GM23248 (cell line): ENCODE results near the gene DEDD. TPM values are rescaled to one million over a fixed set of nuclear protein-coding genes. Genes with fewer than 3 reads are reported as not detected.

Experiments
- DNase-seq: peaks from one replicate; pipeline ENCODE4 v3.0.0-alpha.2; 2015
- H2AFZ ChIP-seq: fragments of 200-600 bp; sonication (generic); 2 replicates; pipeline ENCODE4 v1.6.1; 2016; ENCODE audit warnings: antibody characterized with exemption
- H3F3A ChIP-seq: fragments of 200-600 bp; sonication (generic); 2 replicates; pipeline ENCODE4 v1.6.1; 2016; ENCODE audit warnings: mild to moderate bottlenecking, antibody characterized with exemption, mixed run types; ENCODE audit not compliant: insufficient read depth
- H3K27ac ChIP-seq: fragments of 200-600 bp; sonication (generic); 2 replicates; pipeline ENCODE4 v1.5.1; 2016; ENCODE audit warnings: mild to moderate bottlenecking
- H3K27me3 ChIP-seq: fragments of 200-600 bp; sonication (generic); replicated peaks from 2 replicates; pipeline ENCODE4 v1.6.1; 2016; ENCODE audit warnings: mild to moderate bottlenecking; ENCODE audit not compliant: insufficient read depth
- H3K36me3 ChIP-seq: fragments of 200-600 bp; sonication (generic); 2 replicates; pipeline ENCODE4 v1.6.1; 2016; ENCODE audit warnings: low read depth, mild to moderate bottlenecking
- H3K4me1 ChIP-seq: fragments of 200-600 bp; sonication (generic); 2 replicates; pipeline ENCODE4 v1.6.1; 2016; ENCODE audit warnings: mild to moderate bottlenecking; ENCODE audit not compliant: insufficient read depth
- H3K4me2 ChIP-seq: fragments of 200-600 bp; sonication (generic); one replicate; pipeline ENCODE4 v1.6.1; 2016; ENCODE audit warnings: mild to moderate bottlenecking; ENCODE audit not compliant: unreplicated experiment
- H3K4me3 ChIP-seq: fragments of 200-600 bp; sonication (generic); 2 replicates; pipeline ENCODE4 v1.5.1; 2016; ENCODE audit warnings: mild to moderate bottlenecking
- H3K79me2 ChIP-seq: fragments of 200-600 bp; sonication (generic); 2 replicates; pipeline ENCODE4 v1.6.1; 2016; ENCODE audit warnings: mild to moderate bottlenecking; ENCODE audit not compliant: insufficient read depth
- H3K9ac ChIP-seq: fragments of 200-600 bp; sonication (generic); 2 replicates; pipeline ENCODE4 v1.6.1; 2016; ENCODE audit warnings: mild to moderate bottlenecking
- H3K9me2 ChIP-seq: fragments of 200-600 bp; sonication (generic); 2 replicates; pipeline ENCODE4 v1.6.1; 2016; ENCODE audit warnings: mixed run types, mild to moderate bottlenecking, moderate library complexity; ENCODE audit not compliant: insufficient read depth
- H3K9me3 ChIP-seq: fragments of 200-600 bp; sonication (generic); one replicate; pipeline ENCODE4 v1.6.1; 2017; ENCODE audit warnings: low read depth
- H4K20me1 ChIP-seq: fragments of 200-600 bp; sonication (generic); 2 replicates; pipeline ENCODE4 v1.6.0; 2016; ENCODE audit not compliant: insufficient read depth
- EZH2 ChIP-seq: fragments of 200-600 bp; sonication (generic); IDR thresholded peaks from 2 replicates; pipeline ENCODE4 v1.6.1; 2018; ENCODE audit warnings: antibody characterized with exemption, mild to moderate bottlenecking; ENCODE audit not compliant: insufficient read depth, poor library complexity, severe bottlenecking
- EZH2phosphoT487 ChIP-seq: fragments of 200-600 bp; sonication (generic); IDR thresholded peaks from 2 replicates; pipeline ENCODE4 v1.6.1; 2018; ENCODE audit warnings: antibody characterized with exemption, moderate library complexity, mild to moderate bottlenecking, low read depth; ENCODE audit not compliant: insufficient read depth
- WGBS, 2 experiments: methylation state at CpG; one replicate each; pipeline ENCODE4 v1.1.6; 2015 to 2017; ENCODE audit warnings: low lambda C conversion rate in 2 of 2, low coverage in 1 of 2; ENCODE audit errors: missing lambda C conversion rate in 2 of 2; 5-methylcytosine and 5-hydroxymethylcytosine counted together
- in situ Hi-C: fragments of 300-500 bp; cut with MboI; formaldehyde crosslinking; loops from 2 replicates; pipeline ENCODE4 v1.15.0; 2020
- polyA plus RNA-seq: library from polyadenylated mRNA; unstranded; fragments of >200 nt; fragmentation: Nextera tagmentation; extraction: Ambion mirVana; gene quantifications from 2 replicates; pipeline ENCODE4 v1.2.1, GENCODE V29; 2016
- total RNA-seq: library from RNA; depleted of rRNA; stranded (reverse); fragments of >200 nt; shearing (Covaris generic); gene quantifications from 2 replicates; pipeline ENCODE4 v1.2.3, GENCODE V29; 2014

Gene DEDD
- total and polyA plus RNA-seq, 2 experiments from 2014 or later, result 36.7 to 37.8 TPM

DNA sequence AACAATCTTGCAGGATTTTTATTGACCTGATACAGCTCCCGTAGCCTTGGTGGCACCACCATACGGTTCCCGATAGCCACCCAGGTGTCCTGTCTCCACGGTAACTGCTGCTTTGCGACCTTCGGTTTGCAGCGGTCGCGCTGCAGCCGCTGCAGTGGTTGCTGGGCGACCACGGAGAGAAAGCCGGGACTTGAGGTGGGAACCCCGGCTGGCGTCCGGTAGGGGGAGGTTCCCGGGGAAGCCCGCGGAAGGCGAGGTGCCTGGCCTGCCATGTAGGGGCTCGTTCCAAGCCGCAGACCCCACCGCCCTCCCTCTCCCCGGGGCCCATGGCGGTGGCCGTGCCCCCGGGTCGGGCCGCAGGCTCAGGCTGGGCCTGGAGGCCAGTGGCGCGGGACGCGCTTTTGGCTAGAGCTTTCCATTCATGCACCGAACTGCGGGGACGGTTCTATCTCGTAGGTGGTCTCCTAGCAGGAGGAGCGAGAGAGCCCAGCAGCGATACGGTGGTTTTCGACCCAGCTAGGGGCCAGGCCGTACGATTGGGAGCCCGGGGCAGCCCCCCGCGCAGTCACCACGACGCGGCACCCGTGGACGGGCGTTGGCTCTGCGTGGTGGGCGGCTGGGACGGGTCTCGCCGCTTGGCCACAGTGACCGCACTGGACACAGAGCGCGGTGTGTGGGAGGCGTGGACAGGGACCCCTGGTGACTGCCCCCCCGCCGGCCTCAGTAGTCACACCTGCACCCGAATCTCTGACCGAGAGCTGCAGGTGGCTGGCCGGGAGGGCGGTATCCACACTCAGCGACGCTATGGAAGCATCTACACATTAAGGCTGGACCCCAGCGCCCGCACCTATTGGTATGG is 34.0 kb downstream of the DEDD start, which contains the start of gene KLHDC9:
Gene KLHDC9, plus strand, starts transcription at position 152 of the 859 bp plus-strand sequence. Its CDS starts 175 bp downstream, at position 327.
- Histone ChIP-seq H3K9ac (peak within 1 kb of the TSS; percentile 68), H3K36me3 (no peaks in the 10 kb centered on the region), H3K9me3 (no peaks in the 10 kb centered on the region), H3K79me2 (peaks cover 17% of the 10 kb centered on the region; the same call in 1 of the 2 replicates), H3K4me2 (peak within 1 kb of the TSS; percentile 98), H3K4me3 (peak within 1 kb of the TSS; percentile 80), H3K9me2 (no peaks in the 10 kb centered on the region), H4K20me1 (no peaks in the 10 kb centered on the region), H2AFZ (peak within 1 kb of the TSS; percentile 83), H3K27me3 (no peaks in the 10 kb centered on the region), H3K4me1 (peaks cover 18% of the 10 kb centered on the region), H3K27ac (no peak within 1 kb of the TSS), H3F3A (peaks cover 18% of the 10 kb centered on the region; the same call in 1 of the 2 replicates)
- 8% methylated on average over 68 to 69 of the region's 71 CpGs for WGBS, 2 experiments
- in situ Hi-C loops, result loop anchor here (5.0 to 10.0 kb wide), 2 partner anchors 51 to 104 kb away; partner anchors contain the start of gene USF1
- DNase-seq, result peak; percentile 79
- TF ChIP-seq EZH2, result no peak
- TF ChIP-seq EZH2phosphoT487, result no peak

DNA sequence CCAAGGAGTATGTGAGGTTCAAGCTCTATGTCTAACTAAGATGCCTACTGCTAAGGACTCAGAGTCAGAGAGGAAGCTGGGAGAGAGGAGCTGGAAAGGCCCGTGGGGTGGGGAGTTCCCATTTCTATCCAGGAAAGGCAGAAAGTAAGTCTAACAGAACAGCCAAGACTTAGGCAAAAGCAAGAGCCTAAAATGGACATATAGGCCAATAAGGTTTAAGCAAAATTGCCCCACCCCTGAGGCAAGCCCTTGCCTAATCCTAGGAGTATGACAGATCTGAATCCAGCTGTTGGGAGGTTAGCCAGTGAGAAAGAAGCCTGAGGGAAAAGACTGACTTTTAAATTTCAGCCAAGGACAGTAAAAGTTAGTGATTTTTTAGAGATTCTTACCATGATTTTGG is 35.9 kb downstream of the DEDD start:
- TF ChIP-seq EZH2 (no peak), EZH2phosphoT487 (no peak)
- Histone ChIP-seq H3K36me3 (no peaks in the 10 kb centered on the region), H3F3A (peaks cover 18% of the 10 kb centered on the region; the same call in 1 of the 2 replicates), H3K4me1 (peaks cover 34% of the 10 kb centered on the region), H3K9ac (no peak overlapping the region), H3K4me3 (no peak overlapping the region), H3K27ac (no peak overlapping the region), H3K9me3 (no peaks in the 10 kb centered on the region), H3K27me3 (no peaks in the 10 kb centered on the region), H2AFZ (peak overlapping the region; percentile 19; the same call in 1 of the 2 replicates), H4K20me1 (no peaks in the 10 kb centered on the region), H3K4me2 (no peak overlapping the region), H3K79me2 (no peaks in the 10 kb centered on the region), H3K9me2 (no peaks in the 10 kb centered on the region)
- peak; percentile 91 for DNase-seq
- 0 to 13% methylated on average over 1 of the region's 1 CpG for WGBS, 2 experiments
- in situ Hi-C loops, result loop anchor here (5.0 to 10.0 kb wide), 2 partner anchors 49 to 102 kb away; partner anchors contain the start of gene USF1

DNA sequence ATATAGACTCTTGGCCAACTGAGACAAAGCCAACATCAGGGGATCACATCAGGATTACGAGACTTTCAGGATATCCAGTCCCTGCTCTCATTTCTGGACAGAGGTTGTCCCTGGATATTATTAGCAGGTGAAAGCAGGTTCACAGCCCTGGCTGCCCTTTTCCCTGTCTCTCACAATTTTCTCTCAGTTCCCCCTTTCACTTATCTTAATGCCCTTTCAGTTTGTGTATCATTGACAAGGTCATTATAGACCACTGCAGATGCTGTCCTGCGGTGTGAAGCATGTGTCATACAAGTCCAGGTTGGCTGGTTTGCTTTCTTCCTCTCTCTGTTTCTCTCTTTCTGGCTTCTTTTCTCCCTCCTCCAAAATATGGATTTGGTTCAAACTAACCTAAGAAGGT is 36.5 kb downstream of the DEDD start:
- no peak for TF ChIP-seq EZH2phosphoT487
- no peak for TF ChIP-seq EZH2
- WGBS, 2 experiments, result 96 to 100% methylated on average over 2 of the region's 2 CpGs
- H4K20me1 ChIP-seq, result no peaks in the 10 kb centered on the region
- in situ Hi-C loops, result loop anchor here (5.0 to 10.0 kb wide), 2 partner anchors 49 to 101 kb away; partner anchors contain the start of gene USF1
- H3K4me2 ChIP-seq, result no peak overlapping the region
- H2AFZ ChIP-seq, result peak overlapping the region; percentile 19; the same call in 1 of the 2 replicates
- H3K27ac ChIP-seq, result no peak overlapping the region
- H3F3A ChIP-seq, result peaks cover 19% of the 10 kb centered on the region; the same call in 1 of the 2 replicates
- no peaks in the 10 kb centered on the region for H3K9me3 ChIP-seq
- H3K79me2 ChIP-seq, result no peaks in the 10 kb centered on the region
- H3K4me1 ChIP-seq, result peaks cover 34% of the 10 kb centered on the region
- no peaks in the 10 kb centered on the region for H3K36me3 ChIP-seq
- no peaks in the 10 kb centered on the region for H3K9me2 ChIP-seq
- no peaks in the 10 kb centered on the region for H3K27me3 ChIP-seq
- no peak overlapping the region for H3K9ac ChIP-seq
- DNase-seq, result no peak
- H3K4me3 ChIP-seq, result no peak overlapping the region

DNA sequence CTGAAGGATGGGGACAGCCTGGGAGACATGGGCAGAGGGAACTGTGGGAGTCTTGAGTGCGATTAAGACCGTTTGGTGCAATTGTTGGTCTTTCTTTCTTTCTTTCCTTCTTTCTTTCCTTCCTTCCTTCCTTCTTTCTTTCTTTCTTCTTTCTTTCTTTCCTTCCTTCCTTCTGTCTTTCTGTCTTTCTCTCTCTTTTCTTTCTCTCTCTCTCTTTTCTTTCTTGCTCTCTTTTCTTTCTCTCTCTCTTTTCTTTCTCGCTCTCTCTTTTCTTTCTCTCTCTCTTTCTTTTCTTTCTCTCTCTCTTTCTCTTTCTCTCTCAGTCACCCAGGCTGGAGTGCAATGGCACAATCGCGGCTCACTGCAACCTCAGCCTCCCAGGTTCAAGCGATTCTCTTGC is 37.2 kb downstream of the DEDD start:
- no peaks in the 10 kb centered on the region for H3K27me3 ChIP-seq
- H3K4me1 ChIP-seq, result peaks cover 34% of the 10 kb centered on the region
- peaks cover 23% of the 10 kb centered on the region; the same call in 1 of the 2 replicates for H3F3A ChIP-seq
- no peaks in the 10 kb centered on the region for H4K20me1 ChIP-seq
- in situ Hi-C loops, result loop anchor here (5.0 to 10.0 kb wide), 2 partner anchors 48 to 100 kb away; partner anchors contain the start of gene USF1
- no peaks in the 10 kb centered on the region for H3K9me2 ChIP-seq
- 97 to 98% methylated on average over 6 of the region's 6 CpGs for WGBS, 2 experiments
- H3K79me2 ChIP-seq, result no peaks in the 10 kb centered on the region
- TF ChIP-seq EZH2 (no peak), EZH2phosphoT487 (no peak)
- no peak overlapping the region for H3K9ac ChIP-seq
- no peak overlapping the region for H3K4me3 ChIP-seq
- no peak overlapping the region for H3K4me2 ChIP-seq
- DNase-seq, result no peak
- no peak overlapping the region for H3K27ac ChIP-seq
- H2AFZ ChIP-seq, result no peak overlapping the region
- no peaks in the 10 kb centered on the region for H3K36me3 ChIP-seq
- H3K9me3 ChIP-seq, result no peaks in the 10 kb centered on the region
